PC-3 (cell line): Measurements from ENCODE around the gene GNAZ. TPM values are rescaled to one million over a fixed set of nuclear protein-coding genes. Genes with fewer than 3 reads are reported as not detected.

Experiments
- ATAC-seq: fragments of 200-7000 bp; cut with Tn5 transposase; 2 replicates; pipeline ENCODE4 v1.9.1; 2020; ENCODE audit warnings: mild to moderate bottlenecking, moderate library complexity
- BruUV-seq: library from RNA; stranded (reverse); fragments of 400-500 nt; replicated peaks from 2 replicates; lab custom pipeline; 2021; lab: Mats Ljungman, UMichigan
- CTCF ChIA-PET: fragments of 300-600 bp; sonication (Branson Sonifier 250); formaldehyde crosslinking; loops from one replicate; lab custom pipeline; 2022; ENCODE audit warnings: antibody characterized with exemption; lab: Charles Lee
- POLR2A ChIA-PET: fragments of 300-600 bp; sonication (Branson Sonifier 250); formaldehyde crosslinking; loops from one replicate; lab custom pipeline; 2022; ENCODE audit warnings: antibody characterized with exemption; ENCODE audit not compliant: unreplicated experiment; lab: Charles Lee
- DNase-seq: peaks from one replicate; pipeline ENCODE4 v3.0.0-alpha.2; 2015
- H2AFZ ChIP-seq: fragments of 300-600 bp; sonication (generic); 2 replicates; pipeline ENCODE4 v1.6.0; 2016; ENCODE audit warnings: antibody characterized with exemption, low read length
- H3F3A ChIP-seq: fragments of 300-600 bp; sonication (generic); one replicate; pipeline ENCODE4 v1.6.0; 2017; ENCODE audit warnings: antibody characterized with exemption, low read length, control low read depth, mild to moderate bottlenecking; ENCODE audit not compliant: unreplicated experiment
- H3K27ac ChIP-seq: fragments of 300-600 bp; sonication (generic); 2 replicates; pipeline ENCODE4 v1.5.1; 2016; ENCODE audit warnings: mild to moderate bottlenecking, low read length
- H3K27me3 ChIP-seq: fragments of 300-600 bp; sonication (generic); 2 replicates; pipeline ENCODE4 v1.6.1; 2016; ENCODE audit warnings: low read length, mixed read lengths
- H3K36me3 ChIP-seq: fragments of 300-600 bp; sonication (generic); 2 replicates; pipeline ENCODE4 v1.6.1; 2016; ENCODE audit warnings: low read depth, mixed run types, low read length, mixed read lengths
- H3K4me1 ChIP-seq: fragments of 300-600 bp; sonication (generic); 2 replicates; pipeline ENCODE4 v1.5.1; 2016; ENCODE audit warnings: low read length; ENCODE audit not compliant: insufficient read depth
- H3K4me2 ChIP-seq: fragments of 300-600 bp; sonication (generic); 2 replicates; pipeline ENCODE4 v1.6.0; 2016; ENCODE audit warnings: low read length
- H3K4me3 ChIP-seq: fragments of 300-600 bp; sonication (generic); 2 replicates; pipeline ENCODE4 v1.5.1; 2016; ENCODE audit warnings: mild to moderate bottlenecking, low read length, mixed read lengths
- H3K79me2 ChIP-seq: fragments of 300-600 bp; sonication (generic); 2 replicates; pipeline ENCODE4 v1.6.1; 2017; ENCODE audit warnings: low read length, mixed read lengths
- H3K9ac ChIP-seq: fragments of 300-600 bp; sonication (generic); 2 replicates; pipeline ENCODE4 v1.6.0; 2016; ENCODE audit warnings: mild to moderate bottlenecking, low read length
- H3K9me2 ChIP-seq: fragments of 300-600 bp; sonication (generic); replicated peaks from 2 replicates; pipeline ENCODE4 v1.6.1; 2016; ENCODE audit warnings: mixed run types, low read length, mixed read lengths
- H3K9me3 ChIP-seq: fragments of 300-600 bp; sonication (generic); 2 replicates; pipeline ENCODE4 v1.6.1; 2016; ENCODE audit warnings: low read length, mixed read lengths
- H4K20me1 ChIP-seq: fragments of 300-600 bp; sonication (generic); 2 replicates; pipeline ENCODE4 v1.6.1; 2016; ENCODE audit warnings: low read length, mixed read lengths
- CTCF ChIP-seq: fragments of 300-600 bp; sonication (generic); conservative IDR thresholded peaks from 2 replicates; pipeline ENCODE4 v1.5.1; 2017; ENCODE audit warnings: antibody characterized with exemption, low read depth, mild to moderate bottlenecking, low read length
- EZH2 ChIP-seq: fragments of 300-600 bp; sonication (generic); IDR thresholded peaks from one replicate; pipeline ENCODE4 v1.6.1; 2017; ENCODE audit warnings: antibody characterized with exemption, mild to moderate bottlenecking, low read length; ENCODE audit not compliant: unreplicated experiment
- EZH2phosphoT487 ChIP-seq: fragments of 300-600 bp; sonication (generic); IDR thresholded peaks from 2 replicates; pipeline ENCODE4 v1.6.1; 2018; ENCODE audit warnings: mild to moderate bottlenecking, antibody characterized with exemption, low read length, borderline replicate concordance
- intact Hi-C: fragments of 100-400 bp; cut with micrococcal nuclease; formaldehyde crosslinking; loops from 2 replicates; pipeline ENCODE4 v1.9.0; 2023
- total RNA-seq: library from RNA; depleted of rRNA; stranded (reverse); fragments of >200 nt; gene quantifications from 2 replicates; pipeline ENCODE4 v1.2.3, GENCODE V29; 2014

GNAZ gene
- total RNA-seq, 1 experiment from 2014 or later: 14.4 TPM

GRCh38 chr22:23144932-23145877, 74.9 kb downstream of the GNAZ start, which contains the start of gene RAB36:
Gene RAB36 (plus strand): TSS chr22:23145477. CDS start chr22:23146617, 1,140 bp downstream.
- POLR2A ChIA-PET: interaction anchor here (0.6 to 0.7 kb wide), 2 partner anchors 180 to 376 kb away, joined by 5 to 21 read pairs; no protein-coding TSS in a partner anchor
- H3K9ac ChIP-seq: peak within 1 kb of the TSS; percentile 64

GRCh38 chr22:23145878-23146470, 75.7 kb downstream of the GNAZ start:
- Histone ChIP-seq H4K20me1 (no peaks in the 10 kb centered on the region), H3K9ac (peak overlapping the region; percentile 64), H2AFZ (peak overlapping the region; percentile 76), H3K4me3 (peak overlapping the region; percentile 63), H3K27ac (no peak overlapping the region), H3K4me1 (peaks cover 25% of the 10 kb centered on the region), H3K4me2 (peak overlapping the region; percentile 78), H3K27me3 (no peaks in the 10 kb centered on the region), H3K79me2 (no peaks in the 10 kb centered on the region), H3K36me3 (no peaks in the 10 kb centered on the region), H3K9me2 (no peaks in the 10 kb centered on the region), H3F3A (no peaks in the 10 kb centered on the region), H3K9me3 (no peaks in the 10 kb centered on the region)
- ATAC-seq (no peak), DNase-seq (no peak)
- ChIA-PET CTCF (no interaction called here), POLR2A (no interaction called here)
- BruUV-seq: TSS peak; percentile 34
- TF ChIP-seq EZH2 (no peak), CTCF (no peak), EZH2phosphoT487 (no peak)
- intact Hi-C loops: no loop called here

More at GRCh38 chr22:23144932-23145877, 74.9 kb downstream of the GNAZ start, which contains the start of gene RAB36:
- no peak for TF ChIP-seq EZH2
- TF ChIP-seq EZH2phosphoT487: no peak
- TF ChIP-seq CTCF: no peak
- H3K4me1 ChIP-seq: peaks cover 25% of the 10 kb centered on the region
- H3K27me3 ChIP-seq: no peaks in the 10 kb centered on the region
- H4K20me1 ChIP-seq: no peaks in the 10 kb centered on the region
- peak within 1 kb of the TSS; percentile 89 for H3K4me2 ChIP-seq
- peak; percentile 84 for ATAC-seq
- H3K36me3 ChIP-seq: no peaks in the 10 kb centered on the region
- no TSS peak for BruUV-seq
- peak within 1 kb of the TSS; percentile 65 for H3K4me3 ChIP-seq
- no peaks in the 10 kb centered on the region for H3F3A ChIP-seq
- intact Hi-C loops: no loop called here
- no peaks in the 10 kb centered on the region for H3K79me2 ChIP-seq
- H3K9me2 ChIP-seq: no peaks in the 10 kb centered on the region
- CTCF ChIA-PET: interaction anchor here (0.6 kb wide), 2 partner anchors 83 to 462 kb away, joined by 3 to 5 read pairs; no protein-coding TSS in a partner anchor
- DNase-seq: peak; percentile 93
- peak within 1 kb of the TSS; percentile 86 for H2AFZ ChIP-seq
- no peak within 1 kb of the TSS for H3K27ac ChIP-seq
- no peaks in the 10 kb centered on the region for H3K9me3 ChIP-seq
